NB4 (cell line): ENCODE measurements around the gene SERTM1.

ENCODE experiments used
- MYC ChIP-seq: IDR thresholded peaks from 2 replicates; pipeline ENCODE4 v1.6.1; 2011; ENCODE audit warnings: low read depth, low read length
- POLR2A ChIP-seq: IDR thresholded peaks from 2 replicates; pipeline ENCODE4 v1.6.1; 2011; ENCODE audit warnings: mild to moderate bottlenecking; ENCODE audit not compliant: insufficient read length; ENCODE audit errors: extremely low read depth
- TF ChIP-seq, protein P1 (sequence below): IDR thresholded peaks from one replicate; pipeline ENCODE4 v1.5.1; 2012; ENCODE audit warnings: low read depth, low read length
- TF ChIP-seq, protein P2 (sequence below): IDR thresholded peaks from 2 replicates; pipeline ENCODE4 v1.6.1; 2011; ENCODE audit warnings: low read depth, low read length

DNA sequence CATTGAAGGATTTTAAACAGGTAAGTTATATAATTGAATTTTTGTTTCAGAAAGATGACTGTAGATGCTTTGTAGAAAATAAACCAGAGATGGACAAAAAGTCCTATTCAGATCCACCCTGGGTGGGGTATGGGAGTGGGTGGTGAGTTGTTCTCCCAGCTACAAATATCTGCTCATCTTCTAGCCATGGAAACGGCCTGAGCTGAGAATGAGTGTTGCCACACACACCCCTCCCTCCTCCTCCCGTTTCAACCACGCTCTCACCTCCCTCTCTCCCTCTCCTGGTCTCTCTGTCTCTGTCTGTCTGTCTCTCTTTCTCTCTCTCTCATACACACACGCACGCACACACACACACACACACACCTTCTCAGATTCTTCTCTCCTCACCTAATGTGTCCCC is 26.4 kb downstream of the SERTM1 start:
- TF ChIP-seq, protein P1, sequence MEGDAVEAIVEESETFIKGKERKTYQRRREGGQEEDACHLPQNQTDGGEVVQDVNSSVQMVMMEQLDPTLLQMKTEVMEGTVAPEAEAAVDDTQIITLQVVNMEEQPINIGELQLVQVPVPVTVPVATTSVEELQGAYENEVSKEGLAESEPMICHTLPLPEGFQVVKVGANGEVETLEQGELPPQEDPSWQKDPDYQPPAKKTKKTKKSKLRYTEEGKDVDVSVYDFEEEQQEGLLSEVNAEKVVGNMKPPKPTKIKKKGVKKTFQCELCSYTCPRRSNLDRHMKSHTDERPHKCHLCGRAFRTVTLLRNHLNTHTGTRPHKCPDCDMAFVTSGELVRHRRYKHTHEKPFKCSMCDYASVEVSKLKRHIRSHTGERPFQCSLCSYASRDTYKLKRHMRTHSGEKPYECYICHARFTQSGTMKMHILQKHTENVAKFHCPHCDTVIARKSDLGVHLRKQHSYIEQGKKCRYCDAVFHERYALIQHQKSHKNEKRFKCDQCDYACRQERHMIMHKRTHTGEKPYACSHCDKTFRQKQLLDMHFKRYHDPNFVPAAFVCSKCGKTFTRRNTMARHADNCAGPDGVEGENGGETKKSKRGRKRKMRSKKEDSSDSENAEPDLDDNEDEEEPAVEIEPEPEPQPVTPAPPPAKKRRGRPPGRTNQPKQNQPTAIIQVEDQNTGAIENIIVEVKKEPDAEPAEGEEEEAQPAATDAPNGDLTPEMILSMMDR, result no peak
- no peak for TF ChIP-seq POLR2A
- TF ChIP-seq, protein P2, sequence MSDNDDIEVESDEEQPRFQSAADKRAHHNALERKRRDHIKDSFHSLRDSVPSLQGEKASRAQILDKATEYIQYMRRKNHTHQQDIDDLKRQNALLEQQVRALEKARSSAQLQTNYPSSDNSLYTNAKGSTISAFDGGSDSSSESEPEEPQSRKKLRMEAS, result no peak
- no peak for TF ChIP-seq MYC
